Measurements from ENCODE around the gene GRK1. TPM values are rescaled to one million over a fixed set of nuclear protein-coding genes. Genes with fewer than 3 reads are reported as not detected.

Gene GRK1
- total and polyA plus RNA-seq, 2 experiments from 2014 or later = not detected

DNA sequence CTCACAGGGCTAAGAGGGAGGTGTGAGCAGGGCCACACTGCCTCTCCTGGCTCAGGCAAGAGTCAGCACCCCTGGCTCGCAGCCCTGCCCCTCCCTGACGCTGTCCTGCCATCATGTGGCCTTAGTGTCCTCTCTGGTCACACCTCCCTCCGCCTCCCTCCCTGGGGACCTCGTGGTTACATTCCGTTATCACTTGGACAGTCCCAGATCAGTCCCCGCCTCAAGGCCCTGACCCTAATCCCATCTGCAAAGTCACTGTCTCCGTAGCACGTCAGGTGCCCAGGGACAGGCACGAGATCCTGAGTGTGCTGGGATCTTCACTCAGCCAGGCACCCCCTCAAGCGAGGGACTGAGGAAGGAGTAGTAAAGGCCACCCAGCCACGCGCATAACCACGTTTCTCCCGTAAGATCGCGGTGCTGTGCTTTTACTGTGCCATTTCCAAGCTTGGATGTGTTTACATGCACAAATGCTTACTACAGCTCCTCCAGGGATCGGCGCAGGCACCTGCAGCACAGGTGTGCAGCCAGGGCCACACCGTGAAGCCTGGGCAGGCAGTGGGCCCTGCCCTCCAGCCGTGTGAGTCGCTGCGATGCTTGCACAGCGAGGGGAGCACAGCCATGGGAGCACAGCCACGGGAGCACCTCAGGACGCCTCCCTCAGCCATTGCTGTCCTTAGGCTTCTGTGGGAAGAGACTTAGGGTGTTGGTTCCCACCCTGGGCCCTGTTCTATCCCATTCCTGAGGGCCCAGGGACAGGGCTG lies 81.3 kb downstream of the GRK1 start:
- Histone ChIP-seq H4K20me1 (replicated peaks; ENCODE audit: insufficient read depth) (no peaks in the 10 kb centered on the region), H3K9me2 (ENCODE audit: insufficient read depth) (peaks cover 4% of the 10 kb centered on the region; the same call in 1 of the 2 replicates), H3K36me3 (ENCODE audit: insufficient read depth) (no peaks in the 10 kb centered on the region), H3K4me3 (no peak overlapping the region), H3K4me1 (ENCODE audit: insufficient read depth) (no peaks in the 10 kb centered on the region), H3K79me2 (replicated peaks; ENCODE audit: insufficient read depth) (no peaks in the 10 kb centered on the region), H3K4me2 (no peak overlapping the region), H3K27me3 (ENCODE audit: insufficient read depth) (no peaks in the 10 kb centered on the region), H2AFZ (no peak overlapping the region), H3F3A (replicated peaks; ENCODE audit: low read depth) (peaks cover 25% of the 10 kb centered on the region), H3K27ac (ENCODE audit: low read depth) (no peak overlapping the region)
- Mint-ChIP-seq H3K4me3 (no peak overlapping the region), H3K9me3 (peaks cover 18% of the 10 kb centered on the region), H3K4me1 (peaks cover 3% of the 10 kb centered on the region; the same call in 1 of the 3 replicates), H3K27me3 (ENCODE audit: insufficient read depth, low read depth, poor library complexity) (peaks cover 17% of the 10 kb centered on the region), H3K27ac (no peak overlapping the region), H3K36me3 (ENCODE audit: low read depth) (peaks cover 14% of the 10 kb centered on the region; the same call in 2 of the 3 replicates)
- no peak for DNase-seq (ENCODE audit: low spot score)
- peak; percentile 39 for ATAC-seq
- TF ChIP-seq EZH2phosphoT487 (IDR thresholded peaks at IDR 0.05; ENCODE audit: unreplicated experiment) = no peak
- TF ChIP-seq ZNF114 (CRISPR knock-in tag; IDR thresholded peaks at IDR 0.05) = no peak
- no peak for TF ChIP-seq POLR2AphosphoS5 (IDR thresholded peaks at IDR 0.05; ENCODE audit: low read depth)
- TF ChIP-seq NANOG (IDR thresholded peaks at IDR 0.05; ENCODE audit: borderline replicate concordance) = no peak
- TF ChIP-seq, protein P1, sequence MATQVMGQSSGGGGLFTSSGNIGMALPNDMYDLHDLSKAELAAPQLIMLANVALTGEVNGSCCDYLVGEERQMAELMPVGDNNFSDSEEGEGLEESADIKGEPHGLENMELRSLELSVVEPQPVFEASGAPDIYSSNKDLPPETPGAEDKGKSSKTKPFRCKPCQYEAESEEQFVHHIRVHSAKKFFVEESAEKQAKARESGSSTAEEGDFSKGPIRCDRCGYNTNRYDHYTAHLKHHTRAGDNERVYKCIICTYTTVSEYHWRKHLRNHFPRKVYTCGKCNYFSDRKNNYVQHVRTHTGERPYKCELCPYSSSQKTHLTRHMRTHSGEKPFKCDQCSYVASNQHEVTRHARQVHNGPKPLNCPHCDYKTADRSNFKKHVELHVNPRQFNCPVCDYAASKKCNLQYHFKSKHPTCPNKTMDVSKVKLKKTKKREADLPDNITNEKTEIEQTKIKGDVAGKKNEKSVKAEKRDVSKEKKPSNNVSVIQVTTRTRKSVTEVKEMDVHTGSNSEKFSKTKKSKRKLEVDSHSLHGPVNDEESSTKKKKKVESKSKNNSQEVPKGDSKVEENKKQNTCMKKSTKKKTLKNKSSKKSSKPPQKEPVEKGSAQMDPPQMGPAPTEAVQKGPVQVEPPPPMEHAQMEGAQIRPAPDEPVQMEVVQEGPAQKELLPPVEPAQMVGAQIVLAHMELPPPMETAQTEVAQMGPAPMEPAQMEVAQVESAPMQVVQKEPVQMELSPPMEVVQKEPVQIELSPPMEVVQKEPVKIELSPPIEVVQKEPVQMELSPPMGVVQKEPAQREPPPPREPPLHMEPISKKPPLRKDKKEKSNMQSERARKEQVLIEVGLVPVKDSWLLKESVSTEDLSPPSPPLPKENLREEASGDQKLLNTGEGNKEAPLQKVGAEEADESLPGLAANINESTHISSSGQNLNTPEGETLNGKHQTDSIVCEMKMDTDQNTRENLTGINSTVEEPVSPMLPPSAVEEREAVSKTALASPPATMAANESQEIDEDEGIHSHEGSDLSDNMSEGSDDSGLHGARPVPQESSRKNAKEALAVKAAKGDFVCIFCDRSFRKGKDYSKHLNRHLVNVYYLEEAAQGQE (IDR thresholded peaks at IDR 0.05; ENCODE audit: unreplicated experiment) = no peak
- no peak for TF ChIP-seq CREB1 (CRISPR knock-in tag; IDR thresholded peaks at IDR 0.05; ENCODE audit: low read depth)
- TF ChIP-seq JUNB (IDR thresholded peaks at IDR 0.05; ENCODE audit: unreplicated experiment) = no peak
- TF ChIP-seq, protein P2, sequence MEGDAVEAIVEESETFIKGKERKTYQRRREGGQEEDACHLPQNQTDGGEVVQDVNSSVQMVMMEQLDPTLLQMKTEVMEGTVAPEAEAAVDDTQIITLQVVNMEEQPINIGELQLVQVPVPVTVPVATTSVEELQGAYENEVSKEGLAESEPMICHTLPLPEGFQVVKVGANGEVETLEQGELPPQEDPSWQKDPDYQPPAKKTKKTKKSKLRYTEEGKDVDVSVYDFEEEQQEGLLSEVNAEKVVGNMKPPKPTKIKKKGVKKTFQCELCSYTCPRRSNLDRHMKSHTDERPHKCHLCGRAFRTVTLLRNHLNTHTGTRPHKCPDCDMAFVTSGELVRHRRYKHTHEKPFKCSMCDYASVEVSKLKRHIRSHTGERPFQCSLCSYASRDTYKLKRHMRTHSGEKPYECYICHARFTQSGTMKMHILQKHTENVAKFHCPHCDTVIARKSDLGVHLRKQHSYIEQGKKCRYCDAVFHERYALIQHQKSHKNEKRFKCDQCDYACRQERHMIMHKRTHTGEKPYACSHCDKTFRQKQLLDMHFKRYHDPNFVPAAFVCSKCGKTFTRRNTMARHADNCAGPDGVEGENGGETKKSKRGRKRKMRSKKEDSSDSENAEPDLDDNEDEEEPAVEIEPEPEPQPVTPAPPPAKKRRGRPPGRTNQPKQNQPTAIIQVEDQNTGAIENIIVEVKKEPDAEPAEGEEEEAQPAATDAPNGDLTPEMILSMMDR (conservative IDR thresholded peaks at IDR 0.05; ENCODE audit: low read depth in 2 of 2) = no peak
- TF ChIP-seq, protein P3, sequence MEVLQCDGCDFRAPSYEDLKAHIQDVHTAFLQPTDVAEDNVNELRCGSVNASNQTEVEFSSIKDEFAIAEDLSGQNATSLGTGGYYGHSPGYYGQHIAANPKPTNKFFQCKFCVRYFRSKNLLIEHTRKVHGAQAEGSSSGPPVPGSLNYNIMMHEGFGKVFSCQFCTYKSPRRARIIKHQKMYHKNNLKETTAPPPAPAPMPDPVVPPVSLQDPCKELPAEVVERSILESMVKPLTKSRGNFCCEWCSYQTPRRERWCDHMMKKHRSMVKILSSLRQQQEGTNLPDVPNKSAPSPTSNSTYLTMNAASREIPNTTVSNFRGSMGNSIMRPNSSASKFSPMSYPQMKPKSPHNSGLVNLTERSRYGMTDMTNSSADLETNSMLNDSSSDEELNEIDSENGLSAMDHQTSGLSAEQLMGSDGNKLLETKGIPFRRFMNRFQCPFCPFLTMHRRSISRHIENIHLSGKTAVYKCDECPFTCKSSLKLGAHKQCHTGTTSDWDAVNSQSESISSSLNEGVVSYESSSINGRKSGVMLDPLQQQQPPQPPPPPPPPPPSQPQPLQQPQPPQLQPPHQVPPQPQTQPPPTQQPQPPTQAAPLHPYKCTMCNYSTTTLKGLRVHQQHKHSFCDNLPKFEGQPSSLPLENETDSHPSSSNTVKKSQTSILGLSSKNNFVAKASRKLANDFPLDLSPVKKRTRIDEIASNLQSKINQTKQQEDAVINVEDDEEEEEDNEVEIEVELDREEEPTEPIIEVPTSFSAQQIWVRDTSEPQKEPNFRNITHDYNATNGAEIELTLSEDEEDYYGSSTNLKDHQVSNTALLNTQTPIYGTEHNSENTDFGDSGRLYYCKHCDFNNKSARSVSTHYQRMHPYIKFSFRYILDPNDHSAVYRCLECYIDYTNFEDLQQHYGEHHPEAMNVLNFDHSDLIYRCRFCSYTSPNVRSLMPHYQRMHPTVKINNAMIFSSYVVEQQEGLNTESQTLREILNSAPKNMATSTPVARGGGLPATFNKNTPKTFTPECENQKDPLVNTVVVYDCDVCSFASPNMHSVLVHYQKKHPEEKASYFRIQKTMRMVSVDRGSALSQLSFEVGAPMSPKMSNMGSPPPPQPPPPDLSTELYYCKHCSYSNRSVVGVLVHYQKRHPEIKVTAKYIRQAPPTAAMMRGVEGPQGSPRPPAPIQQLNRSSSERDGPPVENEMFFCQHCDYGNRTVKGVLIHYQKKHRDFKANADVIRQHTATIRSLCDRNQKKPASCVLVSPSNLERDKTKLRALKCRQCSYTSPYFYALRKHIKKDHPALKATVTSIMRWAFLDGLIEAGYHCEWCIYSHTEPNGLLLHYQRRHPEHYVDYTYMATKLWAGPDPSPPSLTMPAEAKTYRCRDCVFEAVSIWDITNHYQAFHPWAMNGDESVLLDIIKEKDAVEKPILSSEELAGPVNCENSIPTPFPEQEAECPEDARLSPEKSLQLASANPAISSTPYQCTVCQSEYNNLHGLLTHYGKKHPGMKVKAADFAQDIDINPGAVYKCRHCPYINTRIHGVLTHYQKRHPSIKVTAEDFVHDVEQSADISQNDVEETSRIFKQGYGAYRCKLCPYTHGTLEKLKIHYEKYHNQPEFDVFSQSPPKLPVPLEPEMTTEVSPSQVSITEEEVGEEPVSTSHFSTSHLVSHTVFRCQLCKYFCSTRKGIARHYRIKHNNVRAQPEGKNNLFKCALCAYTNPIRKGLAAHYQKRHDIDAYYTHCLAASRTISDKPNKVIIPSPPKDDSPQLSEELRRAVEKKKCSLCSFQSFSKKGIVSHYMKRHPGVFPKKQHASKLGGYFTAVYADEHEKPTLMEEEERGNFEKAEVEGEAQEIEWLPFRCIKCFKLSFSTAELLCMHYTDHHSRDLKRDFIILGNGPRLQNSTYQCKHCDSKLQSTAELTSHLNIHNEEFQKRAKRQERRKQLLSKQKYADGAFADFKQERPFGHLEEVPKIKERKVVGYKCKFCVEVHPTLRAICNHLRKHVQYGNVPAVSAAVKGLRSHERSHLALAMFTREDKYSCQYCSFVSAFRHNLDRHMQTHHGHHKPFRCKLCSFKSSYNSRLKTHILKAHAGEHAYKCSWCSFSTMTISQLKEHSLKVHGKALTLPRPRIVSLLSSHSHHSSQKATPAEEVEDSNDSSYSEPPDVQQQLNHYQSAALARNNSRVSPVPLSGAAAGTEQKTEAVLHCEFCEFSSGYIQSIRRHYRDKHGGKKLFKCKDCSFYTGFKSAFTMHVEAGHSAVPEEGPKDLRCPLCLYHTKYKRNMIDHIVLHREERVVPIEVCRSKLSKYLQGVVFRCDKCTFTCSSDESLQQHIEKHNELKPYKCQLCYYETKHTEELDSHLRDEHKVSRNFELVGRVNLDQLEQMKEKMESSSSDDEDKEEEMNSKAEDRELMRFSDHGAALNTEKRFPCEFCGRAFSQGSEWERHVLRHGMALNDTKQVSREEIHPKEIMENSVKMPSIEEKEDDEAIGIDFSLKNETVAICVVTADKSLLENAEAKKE (CRISPR knock-in tag; IDR thresholded peaks at IDR 0.05) = no peak
- TF ChIP-seq, protein P4, sequence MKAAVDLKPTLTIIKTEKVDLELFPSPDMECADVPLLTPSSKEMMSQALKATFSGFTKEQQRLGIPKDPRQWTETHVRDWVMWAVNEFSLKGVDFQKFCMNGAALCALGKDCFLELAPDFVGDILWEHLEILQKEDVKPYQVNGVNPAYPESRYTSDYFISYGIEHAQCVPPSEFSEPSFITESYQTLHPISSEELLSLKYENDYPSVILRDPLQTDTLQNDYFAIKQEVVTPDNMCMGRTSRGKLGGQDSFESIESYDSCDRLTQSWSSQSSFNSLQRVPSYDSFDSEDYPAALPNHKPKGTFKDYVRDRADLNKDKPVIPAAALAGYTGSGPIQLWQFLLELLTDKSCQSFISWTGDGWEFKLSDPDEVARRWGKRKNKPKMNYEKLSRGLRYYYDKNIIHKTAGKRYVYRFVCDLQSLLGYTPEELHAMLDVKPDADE (IDR thresholded peaks at IDR 0.05) = no peak
- no peak for TF ChIP-seq EZH2 (IDR thresholded peaks at IDR 0.05; ENCODE audit: low read depth, unreplicated experiment)
- TF ChIP-seq ZNF331 (CRISPR knock-in tag; IDR thresholded peaks at IDR 0.05; ENCODE audit: low read depth) = no peak
- TF ChIP-seq STAT1 (IDR thresholded peaks at IDR 0.05; ENCODE audit: unreplicated experiment) = no peak

Measured in GM23338 (cell line).